Fibroblast of pulmonary artery (primary cell): ENCODE measurements around the gene RABL6.

Experiments
- DNase-seq: peaks from one replicate; pipeline ENCODE4 v3.0.0-alpha.2; 2010; ENCODE audit warnings: low read depth
- H3K4me3 ChIP-seq: replicated peaks from 2 replicates; pipeline ENCODE4 v1.5.1; 2011; ENCODE audit warnings: low read depth, mild to moderate bottlenecking, control low read depth, low read length, moderate library complexity
- TF ChIP-seq, protein P1 (sequence below): IDR thresholded peaks from 2 replicates; pipeline ENCODE4 v1.5.1; 2011; ENCODE audit warnings: mild to moderate bottlenecking, control low read depth, low read length, inconsistent platforms; ENCODE audit errors: missing control alignments

The RABL6 gene

GRCh38 chr9:136826188-136826541, 18.4 kb downstream of the RABL6 start:
- H3K4me3 ChIP-seq = no peak overlapping the region
- no peak for DNase-seq
- TF ChIP-seq, protein P1, sequence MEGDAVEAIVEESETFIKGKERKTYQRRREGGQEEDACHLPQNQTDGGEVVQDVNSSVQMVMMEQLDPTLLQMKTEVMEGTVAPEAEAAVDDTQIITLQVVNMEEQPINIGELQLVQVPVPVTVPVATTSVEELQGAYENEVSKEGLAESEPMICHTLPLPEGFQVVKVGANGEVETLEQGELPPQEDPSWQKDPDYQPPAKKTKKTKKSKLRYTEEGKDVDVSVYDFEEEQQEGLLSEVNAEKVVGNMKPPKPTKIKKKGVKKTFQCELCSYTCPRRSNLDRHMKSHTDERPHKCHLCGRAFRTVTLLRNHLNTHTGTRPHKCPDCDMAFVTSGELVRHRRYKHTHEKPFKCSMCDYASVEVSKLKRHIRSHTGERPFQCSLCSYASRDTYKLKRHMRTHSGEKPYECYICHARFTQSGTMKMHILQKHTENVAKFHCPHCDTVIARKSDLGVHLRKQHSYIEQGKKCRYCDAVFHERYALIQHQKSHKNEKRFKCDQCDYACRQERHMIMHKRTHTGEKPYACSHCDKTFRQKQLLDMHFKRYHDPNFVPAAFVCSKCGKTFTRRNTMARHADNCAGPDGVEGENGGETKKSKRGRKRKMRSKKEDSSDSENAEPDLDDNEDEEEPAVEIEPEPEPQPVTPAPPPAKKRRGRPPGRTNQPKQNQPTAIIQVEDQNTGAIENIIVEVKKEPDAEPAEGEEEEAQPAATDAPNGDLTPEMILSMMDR = no peak

GRCh38 chr9:136826703-136827582, 19.2 kb downstream of the RABL6 start:
- H3K4me3 ChIP-seq = no peak overlapping the region
- no peak for DNase-seq
- TF ChIP-seq, protein P1 = no peak

DNA sequence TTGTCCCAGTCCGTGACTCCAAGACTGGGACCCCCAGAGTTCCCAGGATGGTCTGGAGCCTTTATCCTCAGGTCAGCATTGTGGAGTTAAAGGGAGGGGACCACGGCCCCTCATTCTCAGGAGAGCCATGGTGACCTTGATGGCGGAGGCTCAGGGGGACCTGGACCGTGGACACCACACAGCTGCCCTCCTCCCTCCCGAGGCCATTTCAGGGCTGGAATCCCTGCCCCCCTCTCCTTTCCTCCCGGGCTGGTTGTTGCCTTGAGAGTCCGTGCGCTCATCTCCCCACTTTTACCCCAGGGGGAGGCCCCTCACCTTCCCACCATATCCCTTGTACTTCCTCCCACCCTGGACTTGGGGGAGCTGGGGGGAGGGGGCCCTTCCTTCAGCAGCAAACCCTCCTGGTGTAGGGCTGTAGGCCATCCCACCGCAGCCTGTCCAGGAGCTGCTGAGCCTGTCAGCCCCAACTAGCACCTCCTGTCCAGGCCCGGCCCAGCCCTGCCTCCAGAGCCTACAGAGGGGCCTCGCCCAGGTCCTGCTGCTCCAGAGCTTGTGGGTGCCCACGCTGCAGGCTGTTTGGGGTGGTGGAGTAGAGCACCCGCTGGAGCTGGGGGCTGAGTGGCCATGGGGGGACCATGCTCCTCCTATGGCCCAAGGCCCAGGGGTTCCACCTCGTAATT, 20.2 kb downstream of the RABL6 start:
- TF ChIP-seq, protein P1 = no peak
- H3K4me3 ChIP-seq = no peak overlapping the region
- DNase-seq = no peak

GRCh38 chr9:136828474-136829140, 20.9 kb downstream of the RABL6 start:
- DNase-seq = no peak
- no peak overlapping the region for H3K4me3 ChIP-seq
- TF ChIP-seq, protein P1 = no peak

DNA sequence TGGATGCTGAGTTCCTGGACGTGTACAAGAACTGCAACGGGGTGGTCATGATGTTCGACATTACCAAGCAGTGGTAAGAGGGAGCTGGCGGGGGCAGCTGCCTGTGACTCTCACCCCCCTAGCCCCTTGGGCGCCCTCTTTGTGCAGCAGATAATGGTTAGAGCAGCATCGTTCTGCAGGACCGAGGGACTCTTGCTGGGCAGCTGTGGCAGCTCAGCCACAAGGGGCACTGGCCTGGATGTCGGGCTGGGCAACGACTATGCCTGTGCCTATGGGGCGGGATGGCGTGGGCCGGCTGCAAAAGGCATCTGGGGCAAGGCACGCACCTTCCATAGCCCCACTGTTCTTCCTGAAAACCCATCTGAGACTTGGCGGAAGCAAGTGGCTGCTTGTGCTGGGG, 21.7 kb downstream of the RABL6 start:
- H3K4me3 ChIP-seq = no peak overlapping the region
- no peak for DNase-seq
- TF ChIP-seq, protein P1 = no peak

GRCh38 chr9:136829981-136830885, 22.5 kb downstream of the RABL6 start:
- no peak for DNase-seq
- TF ChIP-seq, protein P1 = no peak
- H3K4me3 ChIP-seq = no peak overlapping the region
